ENCODE data around the gene WDR77. TPM values are rescaled to one million over a fixed set of nuclear protein-coding genes. Genes with fewer than 3 reads are reported as not detected.

Gene WDR77
- total RNA-seq, 1 experiment from 2014 or later: 42.5 TPM

DNA sequence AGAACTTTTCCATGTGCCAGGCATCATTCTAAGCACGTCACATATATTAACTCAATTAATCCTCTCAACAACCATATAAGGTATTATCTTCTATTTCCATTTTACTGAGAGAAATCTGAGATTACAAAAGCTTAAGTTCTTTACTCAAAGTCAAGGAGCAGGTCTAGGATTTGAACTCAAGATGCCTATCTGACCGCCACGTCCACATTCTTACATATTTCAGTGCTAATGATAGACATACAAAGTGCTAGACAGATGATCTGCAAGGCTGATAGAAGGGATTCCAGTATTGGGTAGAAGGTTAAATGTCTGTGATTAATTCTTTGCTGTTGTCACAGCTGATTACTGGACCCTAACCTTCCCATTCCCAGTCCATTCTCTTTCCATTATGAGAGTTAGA lies 4.7 kb upstream of the WDR77 start (continued):
- TF ChIP-seq, protein P1, sequence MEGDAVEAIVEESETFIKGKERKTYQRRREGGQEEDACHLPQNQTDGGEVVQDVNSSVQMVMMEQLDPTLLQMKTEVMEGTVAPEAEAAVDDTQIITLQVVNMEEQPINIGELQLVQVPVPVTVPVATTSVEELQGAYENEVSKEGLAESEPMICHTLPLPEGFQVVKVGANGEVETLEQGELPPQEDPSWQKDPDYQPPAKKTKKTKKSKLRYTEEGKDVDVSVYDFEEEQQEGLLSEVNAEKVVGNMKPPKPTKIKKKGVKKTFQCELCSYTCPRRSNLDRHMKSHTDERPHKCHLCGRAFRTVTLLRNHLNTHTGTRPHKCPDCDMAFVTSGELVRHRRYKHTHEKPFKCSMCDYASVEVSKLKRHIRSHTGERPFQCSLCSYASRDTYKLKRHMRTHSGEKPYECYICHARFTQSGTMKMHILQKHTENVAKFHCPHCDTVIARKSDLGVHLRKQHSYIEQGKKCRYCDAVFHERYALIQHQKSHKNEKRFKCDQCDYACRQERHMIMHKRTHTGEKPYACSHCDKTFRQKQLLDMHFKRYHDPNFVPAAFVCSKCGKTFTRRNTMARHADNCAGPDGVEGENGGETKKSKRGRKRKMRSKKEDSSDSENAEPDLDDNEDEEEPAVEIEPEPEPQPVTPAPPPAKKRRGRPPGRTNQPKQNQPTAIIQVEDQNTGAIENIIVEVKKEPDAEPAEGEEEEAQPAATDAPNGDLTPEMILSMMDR (IDR thresholded peaks at IDR 0.05 in 2 of 3, conservative IDR thresholded peaks at IDR 0.05 in 1 of 3; ENCODE audit: borderline replicate concordance in 1 of 3, insufficient read depth in 1 of 3, low read depth in 2 of 3, low read length in 2 of 3): no peak
- TF ChIP-seq JUND (IDR thresholded peaks at IDR 0.05) (no peak), RAD21 (IDR thresholded peaks at IDR 0.05; ENCODE audit: low read depth) (no peak), EZH2 (IDR thresholded peaks at IDR 0.05) (no peak), ELF1 (IDR thresholded peaks at IDR 0.05; ENCODE audit: borderline replicate concordance, low read depth) (no peak), POLR2A (IDR thresholded peaks at IDR 0.05; ENCODE audit: borderline replicate concordance, extremely low read depth, insufficient read depth, insufficient read length) (no peak), CBX3 (IDR thresholded peaks at IDR 0.05; ENCODE audit: low read depth) (no peak), TCF7L2 (IDR thresholded peaks at IDR 0.05; ENCODE audit: borderline replicate concordance, extremely low read depth, insufficient read depth, insufficient read length) (no peak), CEBPB (IDR thresholded peaks at IDR 0.05; ENCODE audit: low read depth) (no peak), EGR1 (IDR thresholded peaks at IDR 0.05; ENCODE audit: low read depth) (no peak), SP1 (IDR thresholded peaks at IDR 0.05; ENCODE audit: low read depth) (no peak)
- TF ChIP-seq, protein P2, sequence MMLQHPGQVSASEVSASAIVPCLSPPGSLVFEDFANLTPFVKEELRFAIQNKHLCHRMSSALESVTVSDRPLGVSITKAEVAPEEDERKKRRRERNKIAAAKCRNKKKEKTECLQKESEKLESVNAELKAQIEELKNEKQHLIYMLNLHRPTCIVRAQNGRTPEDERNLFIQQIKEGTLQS (IDR thresholded peaks at IDR 0.05): no peak

DNA sequence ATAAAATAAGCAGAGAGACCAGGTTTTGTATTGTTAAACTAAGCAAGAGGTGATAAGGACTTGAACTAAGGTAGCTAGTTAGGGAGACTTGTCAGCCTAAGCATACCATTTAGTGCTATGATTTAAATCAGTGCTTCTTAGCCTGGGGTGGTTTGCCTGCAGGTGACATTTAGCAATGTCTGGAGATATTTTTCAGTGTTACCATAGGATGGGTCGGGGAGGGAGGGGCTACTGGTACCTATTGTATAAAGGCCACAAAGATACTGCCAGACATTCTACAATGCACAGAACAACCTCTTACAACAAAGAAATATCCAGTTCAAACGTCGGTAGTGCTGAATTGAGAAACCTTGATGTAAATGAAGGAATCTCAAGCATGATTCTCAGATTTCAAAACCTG lies 3.5 kb upstream of the WDR77 start:
- ATAC-seq (no peak), DNase-seq (ENCODE audit: low read depth, low spot score) (no peak)
- H3K4me1 ChIP-seq (ENCODE audit: control insufficient read depth in 1 of 2, insufficient read depth in 2 of 2, low read length in 2 of 2): peaks cover 10 to 18% of the 10 kb centered on the region in 2 experiments
- H2AFZ ChIP-seq (ENCODE audit: low read depth, low read length, poor library complexity, severe bottlenecking): no peak overlapping the region
- H3K9me2 ChIP-seq (ENCODE audit: insufficient read depth): no peaks in the 10 kb centered on the region
- no peaks in the 10 kb centered on the region for H3K9me3 ChIP-seq (ENCODE audit: control insufficient read depth in 1 of 2, insufficient read depth in 1 of 2, low read depth in 1 of 2, low read length in 2 of 2)
- H3K9ac ChIP-seq (ENCODE audit: low read length): no peak overlapping the region
- H3K79me2 ChIP-seq (ENCODE audit: insufficient read depth, low read length): peaks cover 96% of the 10 kb centered on the region
- no peak overlapping the region for H3K4me3 ChIP-seq (replicated peaks in 1 of 2; ENCODE audit: low read depth in 1 of 2, low read length in 2 of 2)
- ChIA-PET CTCF (no interaction called here), RAD21 (ENCODE audit: low non-redundant PET in 1 of 2, low total read pairs in 2 of 2, uncharacterized antibody in 2 of 2, unreplicated experiment in 2 of 2) (no interaction called here), POLR2A (no interaction called here)
- no peak overlapping the region for H3K27ac ChIP-seq (ENCODE audit: low read depth, low read length)
- no peak overlapping the region for H3K4me2 ChIP-seq (ENCODE audit: low read length)
- peaks cover 9% of the 10 kb centered on the region; the same call in 1 of the 2 replicates for H4K20me1 ChIP-seq (ENCODE audit: insufficient read depth)
- H3K27me3 ChIP-seq (ENCODE audit: insufficient read depth, low read length): no peaks in the 10 kb centered on the region
- H3K36me3 ChIP-seq (ENCODE audit: control insufficient read depth in 1 of 2, insufficient read depth in 2 of 2, low read length in 2 of 2): peaks cover 21 to 23% of the 10 kb centered on the region in 2 experiments; a peak in 3 of 4 replicates
- intact Hi-C loops (cut with micrococcal nuclease): no loop called here
- BruUV-seq (replicated peaks): no TSS peak
- TF ChIP-seq FOSL1 (IDR thresholded peaks at IDR 0.05; ENCODE audit: low read depth) (no peak), YY1 (IDR thresholded peaks at IDR 0.05; ENCODE audit: extremely low read depth, insufficient replicate concordance, low read depth, low read length) (no peak), POLR2A (IDR thresholded peaks at IDR 0.05; ENCODE audit: borderline replicate concordance, extremely low read depth, insufficient read depth, insufficient read length) (no peak), JUND (IDR thresholded peaks at IDR 0.05) (no peak), ELF1 (IDR thresholded peaks at IDR 0.05; ENCODE audit: borderline replicate concordance, low read depth) (no peak), SP1 (IDR thresholded peaks at IDR 0.05; ENCODE audit: low read depth) (no peak), CBX3 (IDR thresholded peaks at IDR 0.05; ENCODE audit: low read depth) (no peak)
- TF ChIP-seq, protein P3, sequence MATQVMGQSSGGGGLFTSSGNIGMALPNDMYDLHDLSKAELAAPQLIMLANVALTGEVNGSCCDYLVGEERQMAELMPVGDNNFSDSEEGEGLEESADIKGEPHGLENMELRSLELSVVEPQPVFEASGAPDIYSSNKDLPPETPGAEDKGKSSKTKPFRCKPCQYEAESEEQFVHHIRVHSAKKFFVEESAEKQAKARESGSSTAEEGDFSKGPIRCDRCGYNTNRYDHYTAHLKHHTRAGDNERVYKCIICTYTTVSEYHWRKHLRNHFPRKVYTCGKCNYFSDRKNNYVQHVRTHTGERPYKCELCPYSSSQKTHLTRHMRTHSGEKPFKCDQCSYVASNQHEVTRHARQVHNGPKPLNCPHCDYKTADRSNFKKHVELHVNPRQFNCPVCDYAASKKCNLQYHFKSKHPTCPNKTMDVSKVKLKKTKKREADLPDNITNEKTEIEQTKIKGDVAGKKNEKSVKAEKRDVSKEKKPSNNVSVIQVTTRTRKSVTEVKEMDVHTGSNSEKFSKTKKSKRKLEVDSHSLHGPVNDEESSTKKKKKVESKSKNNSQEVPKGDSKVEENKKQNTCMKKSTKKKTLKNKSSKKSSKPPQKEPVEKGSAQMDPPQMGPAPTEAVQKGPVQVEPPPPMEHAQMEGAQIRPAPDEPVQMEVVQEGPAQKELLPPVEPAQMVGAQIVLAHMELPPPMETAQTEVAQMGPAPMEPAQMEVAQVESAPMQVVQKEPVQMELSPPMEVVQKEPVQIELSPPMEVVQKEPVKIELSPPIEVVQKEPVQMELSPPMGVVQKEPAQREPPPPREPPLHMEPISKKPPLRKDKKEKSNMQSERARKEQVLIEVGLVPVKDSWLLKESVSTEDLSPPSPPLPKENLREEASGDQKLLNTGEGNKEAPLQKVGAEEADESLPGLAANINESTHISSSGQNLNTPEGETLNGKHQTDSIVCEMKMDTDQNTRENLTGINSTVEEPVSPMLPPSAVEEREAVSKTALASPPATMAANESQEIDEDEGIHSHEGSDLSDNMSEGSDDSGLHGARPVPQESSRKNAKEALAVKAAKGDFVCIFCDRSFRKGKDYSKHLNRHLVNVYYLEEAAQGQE (IDR thresholded peaks at IDR 0.05; ENCODE audit: low read depth): no peak
- TF ChIP-seq, protein P2 (IDR thresholded peaks at IDR 0.05): no peak
- TF ChIP-seq, protein P4, sequence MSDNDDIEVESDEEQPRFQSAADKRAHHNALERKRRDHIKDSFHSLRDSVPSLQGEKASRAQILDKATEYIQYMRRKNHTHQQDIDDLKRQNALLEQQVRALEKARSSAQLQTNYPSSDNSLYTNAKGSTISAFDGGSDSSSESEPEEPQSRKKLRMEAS (IDR thresholded peaks at IDR 0.05): no peak
- TF ChIP-seq, protein P1 (IDR thresholded peaks at IDR 0.05 in 2 of 3, conservative IDR thresholded peaks at IDR 0.05 in 1 of 3; ENCODE audit: borderline replicate concordance in 1 of 3, insufficient read depth in 1 of 3, low read depth in 2 of 3, low read length in 2 of 3): no peak
